WTC11 (cell line): ENCODE results near the gene NUDT12.

Experiments used
- ATF3 ChIP-seq: sonication (generic); formaldehyde crosslinking; conservative IDR thresholded peaks from 2 replicates; pipeline ENCODE4 v1.8.1; 2022; ENCODE audit warnings: mild to moderate bottlenecking, missing genetic modification reagents
- CREB1 ChIP-seq: sonication (generic); formaldehyde crosslinking; IDR thresholded peaks from 2 replicates; pipeline ENCODE4 v1.8.0; 2023; ENCODE audit warnings: mild to moderate bottlenecking, missing genetic modification reagents
- ESRRA ChIP-seq: sonication (generic); formaldehyde crosslinking; IDR thresholded peaks from 2 replicates; pipeline ENCODE4 v1.8.1; 2022; ENCODE audit warnings: mild to moderate bottlenecking, missing genetic modification reagents, borderline replicate concordance
- MAX ChIP-seq: sonication (generic); formaldehyde crosslinking; IDR thresholded peaks from 2 replicates; pipeline ENCODE4 v1.8.0; 2022; ENCODE audit warnings: mild to moderate bottlenecking, missing genetic modification reagents
- MXD4 ChIP-seq: fragments of 250-450 bp; sonication (Bioruptor Pico); IDR thresholded peaks from 2 replicates; pipeline ENCODE4 v1.8.0; 2021; ENCODE audit warnings: mild to moderate bottlenecking, moderate library complexity, borderline replicate concordance
- NFATC4 ChIP-seq: fragments of 250-450 bp; sonication (Bioruptor Pico); IDR thresholded peaks from 2 replicates; pipeline ENCODE4 v1.9.0; 2021; ENCODE audit warnings: mild to moderate bottlenecking
- RELA ChIP-seq: sonication (generic); formaldehyde crosslinking; IDR thresholded peaks from 2 replicates; pipeline ENCODE4 v1.8.1; 2022; ENCODE audit warnings: missing genetic modification reagents, mild to moderate bottlenecking, borderline replicate concordance
- ZBTB21 ChIP-seq: sonication (generic); formaldehyde crosslinking; IDR thresholded peaks from 2 replicates; pipeline ENCODE4 v1.8.1; 2023; ENCODE audit warnings: mild to moderate bottlenecking, missing genetic modification reagents, borderline replicate concordance
- ZNF263 ChIP-seq: sonication (generic); formaldehyde crosslinking; IDR thresholded peaks from 2 replicates; pipeline ENCODE4 v1.8.1; 2022; ENCODE audit warnings: low read depth, mild to moderate bottlenecking, moderate library complexity, missing genetic modification reagents
- ZNF423 ChIP-seq: fragments of 250-450 bp; sonication (Bioruptor Pico); IDR thresholded peaks from 2 replicates; pipeline ENCODE4 v2.1.2; 2022; ENCODE audit warnings: mild to moderate bottlenecking, moderate library complexity
- TF ChIP-seq, protein P1 (sequence below): fragments of 200-600 bp; IDR thresholded peaks from 2 replicates; pipeline ENCODE4 v1.8.0; 2022; ENCODE audit warnings: antibody characterized with exemption
- TF ChIP-seq, protein P2 (sequence below): fragments of 250-450 bp; sonication (Bioruptor Pico); conservative IDR thresholded peaks from 2 replicates; pipeline ENCODE4 v1.9.0; 2021; ENCODE audit warnings: mild to moderate bottlenecking
- TF ChIP-seq, protein P3 (sequence below): sonication (generic); formaldehyde crosslinking; IDR thresholded peaks from 2 replicates; pipeline ENCODE4 v1.8.0; 2022; ENCODE audit warnings: mild to moderate bottlenecking, missing genetic modification reagents
- TF ChIP-seq, protein P4 (sequence below): sonication (generic); formaldehyde crosslinking; IDR thresholded peaks from 2 replicates; pipeline ENCODE4 v1.8.1; 2023; ENCODE audit warnings: mild to moderate bottlenecking, missing genetic modification reagents

- TF ChIP-seq, protein P1, sequence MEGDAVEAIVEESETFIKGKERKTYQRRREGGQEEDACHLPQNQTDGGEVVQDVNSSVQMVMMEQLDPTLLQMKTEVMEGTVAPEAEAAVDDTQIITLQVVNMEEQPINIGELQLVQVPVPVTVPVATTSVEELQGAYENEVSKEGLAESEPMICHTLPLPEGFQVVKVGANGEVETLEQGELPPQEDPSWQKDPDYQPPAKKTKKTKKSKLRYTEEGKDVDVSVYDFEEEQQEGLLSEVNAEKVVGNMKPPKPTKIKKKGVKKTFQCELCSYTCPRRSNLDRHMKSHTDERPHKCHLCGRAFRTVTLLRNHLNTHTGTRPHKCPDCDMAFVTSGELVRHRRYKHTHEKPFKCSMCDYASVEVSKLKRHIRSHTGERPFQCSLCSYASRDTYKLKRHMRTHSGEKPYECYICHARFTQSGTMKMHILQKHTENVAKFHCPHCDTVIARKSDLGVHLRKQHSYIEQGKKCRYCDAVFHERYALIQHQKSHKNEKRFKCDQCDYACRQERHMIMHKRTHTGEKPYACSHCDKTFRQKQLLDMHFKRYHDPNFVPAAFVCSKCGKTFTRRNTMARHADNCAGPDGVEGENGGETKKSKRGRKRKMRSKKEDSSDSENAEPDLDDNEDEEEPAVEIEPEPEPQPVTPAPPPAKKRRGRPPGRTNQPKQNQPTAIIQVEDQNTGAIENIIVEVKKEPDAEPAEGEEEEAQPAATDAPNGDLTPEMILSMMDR = no peak
- no peak for TF ChIP-seq MXD4 (CRISPR knock-in tag)
- TF ChIP-seq, protein P2, sequence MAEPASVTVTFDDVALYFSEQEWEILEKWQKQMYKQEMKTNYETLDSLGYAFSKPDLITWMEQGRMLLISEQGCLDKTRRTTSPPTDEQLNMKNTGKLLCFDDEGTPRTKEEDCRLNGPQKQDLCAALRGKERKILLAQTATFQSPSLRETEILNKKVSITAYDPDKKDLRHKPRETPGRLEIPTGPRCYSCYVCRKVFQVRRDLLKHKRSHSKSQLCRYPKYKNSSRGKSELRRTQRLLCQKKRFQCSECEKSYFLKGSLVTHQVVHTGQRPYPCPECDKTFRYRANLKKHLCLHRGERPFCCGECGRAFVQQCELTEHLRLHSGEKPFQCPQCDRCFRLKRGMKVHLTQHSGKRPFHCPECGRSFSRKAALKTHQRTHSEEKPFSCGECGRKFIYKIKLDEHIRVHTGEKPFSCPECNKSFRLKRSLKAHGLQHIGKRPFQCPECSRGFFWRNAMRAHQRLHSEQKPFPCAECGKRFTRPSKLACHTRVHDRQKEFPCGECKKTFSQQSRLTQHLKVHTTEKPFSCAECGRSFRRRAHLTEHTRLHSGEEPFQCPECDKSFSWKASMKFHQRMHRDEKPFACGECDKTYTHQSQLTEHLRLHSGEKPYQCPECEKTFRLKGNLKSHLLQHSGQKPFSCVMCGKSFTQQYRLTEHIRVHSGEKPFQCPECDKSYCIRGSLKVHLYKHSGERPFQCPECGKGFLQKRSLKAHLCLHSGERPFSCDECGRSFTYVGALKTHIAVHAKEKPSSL = no peak
- TF ChIP-seq CREB1 (CRISPR knock-in tag) = no peak
- TF ChIP-seq ESRRA (CRISPR knock-in tag) = no peak
- TF ChIP-seq ZNF263 (CRISPR knock-in tag) = no peak
- no peak for TF ChIP-seq MAX (CRISPR knock-in tag)
- TF ChIP-seq ZNF423 (CRISPR knock-in tag) = no peak
- no peak for TF ChIP-seq RELA (CRISPR knock-in tag)
- TF ChIP-seq ATF3 (CRISPR knock-in tag) = no peak
- TF ChIP-seq NFATC4 (CRISPR knock-in tag) = no peak
- TF ChIP-seq, protein P3, sequence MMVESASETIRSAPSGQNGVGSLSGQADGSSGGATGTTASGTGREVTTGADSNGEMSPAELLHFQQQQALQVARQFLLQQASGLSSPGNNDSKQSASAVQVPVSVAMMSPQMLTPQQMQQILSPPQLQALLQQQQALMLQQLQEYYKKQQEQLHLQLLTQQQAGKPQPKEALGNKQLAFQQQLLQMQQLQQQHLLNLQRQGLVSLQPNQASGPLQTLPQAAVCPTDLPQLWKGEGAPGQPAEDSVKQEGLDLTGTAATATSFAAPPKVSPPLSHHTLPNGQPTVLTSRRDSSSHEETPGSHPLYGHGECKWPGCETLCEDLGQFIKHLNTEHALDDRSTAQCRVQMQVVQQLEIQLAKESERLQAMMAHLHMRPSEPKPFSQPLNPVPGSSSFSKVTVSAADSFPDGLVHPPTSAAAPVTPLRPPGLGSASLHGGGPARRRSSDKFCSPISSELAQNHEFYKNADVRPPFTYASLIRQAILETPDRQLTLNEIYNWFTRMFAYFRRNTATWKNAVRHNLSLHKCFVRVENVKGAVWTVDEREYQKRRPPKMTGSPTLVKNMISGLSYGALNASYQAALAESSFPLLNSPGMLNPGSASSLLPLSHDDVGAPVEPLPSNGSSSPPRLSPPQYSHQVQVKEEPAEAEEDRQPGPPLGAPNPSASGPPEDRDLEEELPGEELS = no peak
- TF ChIP-seq ZBTB21 (CRISPR knock-in tag) = no peak
- TF ChIP-seq, protein P4, sequence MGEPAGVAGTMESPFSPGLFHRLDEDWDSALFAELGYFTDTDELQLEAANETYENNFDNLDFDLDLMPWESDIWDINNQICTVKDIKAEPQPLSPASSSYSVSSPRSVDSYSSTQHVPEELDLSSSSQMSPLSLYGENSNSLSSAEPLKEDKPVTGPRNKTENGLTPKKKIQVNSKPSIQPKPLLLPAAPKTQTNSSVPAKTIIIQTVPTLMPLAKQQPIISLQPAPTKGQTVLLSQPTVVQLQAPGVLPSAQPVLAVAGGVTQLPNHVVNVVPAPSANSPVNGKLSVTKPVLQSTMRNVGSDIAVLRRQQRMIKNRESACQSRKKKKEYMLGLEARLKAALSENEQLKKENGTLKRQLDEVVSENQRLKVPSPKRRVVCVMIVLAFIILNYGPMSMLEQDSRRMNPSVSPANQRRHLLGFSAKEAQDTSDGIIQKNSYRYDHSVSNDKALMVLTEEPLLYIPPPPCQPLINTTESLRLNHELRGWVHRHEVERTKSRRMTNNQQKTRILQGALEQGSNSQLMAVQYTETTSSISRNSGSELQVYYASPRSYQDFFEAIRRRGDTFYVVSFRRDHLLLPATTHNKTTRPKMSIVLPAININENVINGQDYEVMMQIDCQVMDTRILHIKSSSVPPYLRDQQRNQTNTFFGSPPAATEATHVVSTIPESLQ (CRISPR knock-in tag) = no peak
Observed at GRCh38 chr5:103569313-103570060, 6.9 kb upstream of the NUDT12 start.
